Measurements from ENCODE around the gene SPATS2. TPM values are rescaled to one million over a fixed set of nuclear protein-coding genes. Genes with fewer than 3 reads are reported as not detected.

Gene SPATS2
- total RNA-seq, 1 donor from 2014 or later, result 16.2 TPM

DNA sequence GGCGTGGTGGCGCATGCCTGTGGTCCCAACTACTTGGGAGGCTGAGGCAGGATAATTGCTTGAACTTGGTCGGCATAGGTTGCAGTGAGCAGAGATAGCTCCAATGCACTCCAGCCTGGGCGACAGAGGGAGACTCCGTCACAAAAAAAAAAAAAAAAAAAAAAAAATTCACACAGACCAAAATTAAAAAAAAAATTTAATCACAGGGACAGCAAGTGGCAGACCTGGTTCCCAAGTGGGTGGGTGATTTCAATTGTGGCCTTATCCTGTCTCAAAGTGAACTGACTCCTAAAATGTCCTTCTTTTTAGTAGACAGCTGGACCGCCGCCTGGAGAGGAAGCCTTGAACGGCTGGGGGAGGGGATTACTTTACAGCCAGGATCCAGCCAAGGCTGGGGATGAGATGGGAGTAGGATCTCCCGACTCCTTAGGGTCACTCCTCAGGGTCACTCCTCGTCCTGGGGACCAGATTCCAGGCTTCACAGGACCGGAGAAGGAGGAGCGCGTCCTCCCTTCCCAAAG, 170.0 kb downstream of the SPATS2 start:
- H3K9me3 Mint-ChIP-seq, result no peaks in the 10 kb centered on the region
- no peaks in the 10 kb centered on the region for H3K36me3 Mint-ChIP-seq (ENCODE audit: low read depth)
- H3K4me1 Mint-ChIP-seq, result peaks cover 19% of the 10 kb centered on the region
- peaks cover 49% of the 10 kb centered on the region for H3K27me3 Mint-ChIP-seq
- peak overlapping the region; percentile 81 for H3K4me3 Mint-ChIP-seq
- intact Hi-C loops (cut with micrococcal nuclease), result no loop called here
- H3K27ac Mint-ChIP-seq, result no peak overlapping the region
- no peak for DNase-seq

GRCh38 chr12:49537752-49538509, 170.7 kb downstream of the SPATS2 start:
- H3K27me3 Mint-ChIP-seq, result peaks cover 50% of the 10 kb centered on the region
- intact Hi-C loops (cut with micrococcal nuclease), result no loop called here
- H3K4me1 Mint-ChIP-seq, result peaks cover 19% of the 10 kb centered on the region
- H3K36me3 Mint-ChIP-seq (ENCODE audit: low read depth), result no peaks in the 10 kb centered on the region
- H3K9me3 Mint-ChIP-seq, result no peaks in the 10 kb centered on the region
- H3K4me3 Mint-ChIP-seq, result peak overlapping the region; percentile 81
- no peak overlapping the region for H3K27ac Mint-ChIP-seq
- DNase-seq, result peak; percentile 80

DNA sequence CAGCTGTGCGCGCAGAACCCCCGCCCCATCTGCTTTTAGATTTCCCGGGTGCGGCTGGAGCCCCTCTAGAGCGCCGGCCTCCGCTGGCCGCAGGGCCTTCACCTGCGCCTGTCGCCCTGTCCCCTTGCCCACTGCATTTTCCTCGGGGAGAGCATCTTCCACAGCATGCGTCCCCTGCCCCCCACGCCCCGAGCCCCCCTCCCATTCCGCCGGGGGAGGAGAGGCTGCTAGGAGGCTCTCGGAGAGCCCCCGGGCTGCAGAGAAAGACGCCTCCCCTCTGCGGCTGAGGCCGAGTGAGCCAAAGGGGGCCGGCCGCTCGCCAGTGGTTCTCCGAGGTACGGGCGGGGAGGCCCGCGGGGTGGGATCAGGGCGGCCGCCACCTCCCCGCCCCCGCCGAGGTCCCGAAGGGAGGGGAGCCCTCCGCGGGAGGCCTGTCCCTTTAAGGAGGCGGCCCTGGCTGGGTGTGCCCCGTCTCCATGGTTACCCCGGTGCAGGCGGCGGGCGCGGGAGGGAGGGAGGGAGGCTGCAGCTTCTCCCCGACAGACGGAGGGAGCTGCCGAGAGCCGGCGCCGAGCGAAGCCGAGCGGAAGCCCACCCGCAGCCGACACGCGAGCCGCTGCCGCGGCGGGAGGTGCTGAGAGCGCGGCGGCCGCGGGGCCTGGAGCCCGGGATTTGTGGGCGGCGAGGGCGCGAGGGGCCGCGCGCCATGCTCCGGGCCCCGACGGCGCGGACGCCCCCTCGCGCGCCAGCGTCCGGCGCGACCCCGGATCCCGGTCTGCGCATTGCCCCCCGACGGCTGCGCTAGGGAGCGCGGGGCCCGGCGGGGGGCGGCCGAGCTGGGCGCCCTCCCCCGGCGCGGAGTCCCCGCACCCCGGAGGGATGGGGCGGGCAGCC, 171.5 kb downstream of the SPATS2 start, which contains the start of gene KCNH3:
TSS of gene KCNH3 (plus strand) at position 521 of the 894 bp plus-strand sequence. CDS start 387 bp downstream, outside the sequence.
- intact Hi-C loops (cut with micrococcal nuclease), result no loop called here
- H3K27ac Mint-ChIP-seq, result no peak within 1 kb of the TSS
- peak; percentile 96 for DNase-seq

DNA sequence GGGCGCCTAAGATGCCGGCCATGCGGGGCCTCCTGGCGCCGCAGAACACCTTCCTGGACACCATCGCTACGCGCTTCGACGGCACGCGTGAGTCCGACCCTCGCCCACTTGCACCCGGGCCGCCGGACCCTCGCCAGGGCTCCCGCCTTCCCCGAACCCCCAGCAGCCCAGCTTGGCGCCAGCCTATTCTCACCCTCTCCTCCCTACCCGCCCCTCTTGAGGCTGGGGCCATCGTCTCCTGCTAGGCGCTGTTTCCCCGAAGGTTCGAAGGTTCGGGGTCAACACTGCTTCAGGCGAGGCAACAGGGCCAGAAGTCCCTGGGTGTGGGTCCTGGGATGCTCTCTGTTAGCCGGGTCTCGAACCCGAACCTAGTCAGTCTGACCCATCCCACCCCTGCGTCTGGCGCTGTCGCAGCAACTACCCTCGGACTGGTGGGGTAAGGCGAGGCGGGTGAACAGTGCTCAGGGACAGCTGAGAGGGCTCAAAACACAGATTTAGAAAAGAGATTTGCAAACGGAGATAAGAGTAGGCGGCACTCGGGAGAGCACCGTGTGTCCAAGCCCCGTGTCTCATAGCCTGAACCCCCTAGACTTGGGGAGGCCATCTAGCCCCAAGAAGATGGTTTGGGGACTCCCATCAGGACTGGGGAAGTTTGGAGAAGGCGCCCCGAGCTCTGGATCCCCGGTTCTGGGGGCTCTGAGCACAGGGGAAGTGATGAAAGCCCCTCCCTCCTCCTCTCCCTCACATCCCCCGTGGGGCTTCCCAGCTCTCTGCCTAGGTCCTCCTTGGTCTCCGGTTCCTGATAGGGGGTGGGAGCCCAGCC, 172.4 kb downstream of the SPATS2 start:
- Mint-ChIP-seq H3K9me3 (no peaks in the 10 kb centered on the region), H3K4me1 (peaks cover 21% of the 10 kb centered on the region), H3K4me3 (peak overlapping the region; percentile 74), H3K27ac (no peak overlapping the region), H3K36me3 (ENCODE audit: low read depth) (no peaks in the 10 kb centered on the region), H3K27me3 (peaks cover 56% of the 10 kb centered on the region)
- intact Hi-C loops (cut with micrococcal nuclease), result no loop called here
- DNase-seq, result no peak

More for the DNA sequence above, 171.5 kb downstream of the SPATS2 start, which contains the start of gene KCNH3:
- Mint-ChIP-seq H3K36me3 (ENCODE audit: low read depth) (no peaks in the 10 kb centered on the region), H3K9me3 (no peaks in the 10 kb centered on the region), H3K4me1 (peaks cover 21% of the 10 kb centered on the region), H3K4me3 (peak within 1 kb of the TSS; percentile 81), H3K27me3 (peaks cover 55% of the 10 kb centered on the region)

- Mint-ChIP-seq H3K9me3 (no peaks in the 10 kb centered on the region), H3K4me3 (peak overlapping the region; percentile 74), H3K27ac (no peak overlapping the region), H3K4me1 (peaks cover 26% of the 10 kb centered on the region), H3K27me3 (peaks cover 57% of the 10 kb centered on the region), H3K36me3 (ENCODE audit: low read depth) (no peaks in the 10 kb centered on the region)
- DNase-seq, result no peak
- intact Hi-C loops (cut with micrococcal nuclease), result no loop called here
These were observed 173.2 kb downstream of the SPATS2 start for GRCh38 chr12:49540229-49541139.

DNA sequence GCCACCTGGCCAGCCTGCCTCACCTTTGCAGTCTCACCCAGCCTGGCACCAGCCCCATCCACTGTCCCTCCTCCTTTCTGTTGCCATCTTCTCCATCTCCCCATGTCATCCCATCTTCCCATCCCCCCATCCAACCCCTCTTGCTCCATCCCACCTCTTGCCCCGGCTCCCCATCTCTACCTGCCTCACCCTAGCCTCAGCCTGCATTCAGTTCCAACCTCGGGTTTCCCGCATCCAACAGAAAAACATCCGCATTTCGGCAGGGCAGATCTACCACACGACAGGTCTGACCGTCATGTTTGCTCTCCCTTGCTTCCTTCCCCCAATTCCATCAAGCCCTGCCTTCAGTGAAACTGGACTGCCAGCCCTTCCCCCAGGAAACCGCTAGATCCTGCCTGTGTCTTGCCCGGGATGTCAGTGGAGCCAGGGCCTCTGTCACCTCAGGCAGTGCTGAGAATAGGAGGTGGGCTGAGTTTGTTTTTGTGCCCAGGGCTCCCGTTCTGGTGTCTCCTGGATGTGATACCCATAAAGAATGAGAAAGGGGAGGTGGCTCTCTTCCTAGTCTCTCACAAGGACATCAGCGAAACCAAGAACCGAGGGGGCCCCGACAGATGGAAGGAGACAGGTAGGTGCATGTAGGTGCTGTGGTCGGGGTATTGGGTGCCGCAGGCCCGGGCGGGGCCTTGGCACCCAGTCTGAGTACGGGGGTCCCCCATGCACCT, 174.0 kb downstream of the SPATS2 start:
- no peaks in the 10 kb centered on the region for H3K9me3 Mint-ChIP-seq
- no peak overlapping the region for H3K27ac Mint-ChIP-seq
- H3K36me3 Mint-ChIP-seq (ENCODE audit: low read depth), result no peaks in the 10 kb centered on the region
- DNase-seq, result no peak
- intact Hi-C loops (cut with micrococcal nuclease), result no loop called here
- H3K27me3 Mint-ChIP-seq, result peaks cover 54% of the 10 kb centered on the region
- peaks cover 26% of the 10 kb centered on the region for H3K4me1 Mint-ChIP-seq
- peak overlapping the region; percentile 38 for H3K4me3 Mint-ChIP-seq

GRCh38 chr12:49541911-49542505, 174.7 kb downstream of the SPATS2 start:
- H3K27ac Mint-ChIP-seq, result no peak overlapping the region
- H3K9me3 Mint-ChIP-seq, result no peaks in the 10 kb centered on the region
- H3K27me3 Mint-ChIP-seq, result peaks cover 47% of the 10 kb centered on the region
- no peak overlapping the region for H3K4me3 Mint-ChIP-seq
- peaks cover 23% of the 10 kb centered on the region for H3K4me1 Mint-ChIP-seq
- DNase-seq, result no peak
- H3K36me3 Mint-ChIP-seq (ENCODE audit: low read depth), result no peaks in the 10 kb centered on the region
- intact Hi-C loops (cut with micrococcal nuclease), result no loop called here

DNA sequence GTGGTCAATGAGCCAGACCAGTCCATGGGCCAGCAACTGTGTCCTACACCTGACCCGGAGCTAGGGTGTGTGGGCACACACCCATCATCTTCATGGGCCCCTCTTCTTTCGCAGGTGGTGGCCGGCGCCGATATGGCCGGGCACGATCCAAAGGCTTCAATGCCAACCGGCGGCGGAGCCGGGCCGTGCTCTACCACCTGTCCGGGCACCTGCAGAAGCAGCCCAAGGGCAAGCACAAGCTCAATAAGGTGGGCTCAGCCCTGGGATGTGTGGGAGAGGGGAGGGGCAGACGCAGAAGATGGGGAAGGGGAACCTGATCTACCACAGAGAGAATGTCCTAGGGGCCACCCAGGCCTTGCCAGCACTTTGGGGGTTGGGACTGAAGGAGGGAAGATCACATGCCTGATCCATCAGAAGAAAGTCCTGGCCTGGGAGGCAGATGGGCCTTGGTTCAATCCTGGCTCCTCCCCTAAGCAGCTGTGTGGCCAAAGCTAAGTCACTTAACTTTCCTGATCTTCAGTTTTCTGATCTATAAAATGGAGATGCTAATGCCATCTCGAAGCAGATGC, 175.4 kb downstream of the SPATS2 start:
- H3K9me3 Mint-ChIP-seq, result no peaks in the 10 kb centered on the region
- H3K4me3 Mint-ChIP-seq, result no peak overlapping the region
- H3K27ac Mint-ChIP-seq, result no peak overlapping the region
- peaks cover 21% of the 10 kb centered on the region for H3K4me1 Mint-ChIP-seq
- DNase-seq, result no peak
- H3K27me3 Mint-ChIP-seq, result peaks cover 47% of the 10 kb centered on the region
- intact Hi-C loops (cut with micrococcal nuclease), result no loop called here
- no peaks in the 10 kb centered on the region for H3K36me3 Mint-ChIP-seq (ENCODE audit: low read depth)

- Mint-ChIP-seq H3K9me3 (no peaks in the 10 kb centered on the region), H3K27me3 (peaks cover 46% of the 10 kb centered on the region), H3K4me3 (no peak overlapping the region), H3K36me3 (ENCODE audit: low read depth) (no peaks in the 10 kb centered on the region), H3K4me1 (peaks cover 20% of the 10 kb centered on the region), H3K27ac (no peak overlapping the region)
- no peak for DNase-seq
- intact Hi-C loops (cut with micrococcal nuclease), result no loop called here
These were observed 176.1 kb downstream of the SPATS2 start for GRCh38 chr12:49543221-49543913.

DNA sequence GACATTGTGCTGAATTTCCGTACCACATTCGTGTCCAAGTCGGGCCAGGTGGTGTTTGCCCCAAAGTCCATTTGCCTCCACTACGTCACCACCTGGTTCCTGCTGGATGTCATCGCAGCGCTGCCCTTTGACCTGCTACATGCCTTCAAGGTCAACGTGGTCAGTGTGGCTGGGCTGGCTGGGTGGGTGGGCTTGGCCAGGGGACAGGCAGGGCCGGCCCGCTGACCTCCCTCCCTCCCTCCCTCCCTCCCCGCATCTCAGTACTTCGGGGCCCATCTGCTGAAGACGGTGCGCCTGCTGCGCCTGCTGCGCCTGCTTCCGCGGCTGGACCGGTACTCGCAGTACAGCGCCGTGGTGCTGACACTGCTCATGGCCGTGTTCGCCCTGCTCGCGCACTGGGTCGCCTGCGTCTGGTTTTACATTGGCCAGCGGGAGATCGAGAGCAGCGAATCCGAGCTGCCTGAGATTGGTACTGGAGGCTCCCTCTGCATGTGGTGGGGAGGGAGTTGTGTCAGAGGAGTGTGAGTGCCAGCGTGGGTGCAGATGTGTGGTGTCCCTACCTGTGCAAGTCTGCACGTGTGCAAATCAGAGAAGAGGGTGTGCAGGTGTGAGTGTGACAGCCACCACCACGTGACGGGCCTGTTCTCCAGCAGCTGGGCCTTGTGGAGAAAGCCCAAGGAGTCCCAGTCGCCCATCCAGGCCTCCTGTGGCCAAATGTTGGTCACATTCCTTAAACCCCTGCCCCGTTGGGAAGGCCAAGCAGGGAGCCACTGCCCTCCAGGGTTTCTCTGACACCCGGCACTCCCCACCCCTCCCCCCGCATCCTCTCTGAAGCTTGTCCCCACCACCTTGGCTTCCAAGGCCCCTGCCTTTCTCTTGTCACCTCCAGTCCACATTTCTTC, 176.9 kb downstream of the SPATS2 start:
- Mint-ChIP-seq H3K4me3 (no peak overlapping the region), H3K9me3 (no peaks in the 10 kb centered on the region), H3K27ac (no peak overlapping the region), H3K36me3 (ENCODE audit: low read depth) (no peaks in the 10 kb centered on the region), H3K4me1 (peaks cover 22% of the 10 kb centered on the region), H3K27me3 (peaks cover 49% of the 10 kb centered on the region)
- no peak for DNase-seq
- intact Hi-C loops (cut with micrococcal nuclease), result no loop called here

Measured in activated CD4-positive, alpha-beta T cell treated with anti-CD3 and anti-CD28 coated beads, Interleukin-2, amount 10 ng/mL, durations not matched to agents 24 days and 14 days (primary cell).